ENCODE data around the gene SLC35F1. TPM values are rescaled to one million over a fixed set of nuclear protein-coding genes. Genes with fewer than 3 reads are reported as not detected.

SLC35F1 gene
- total and polyA plus RNA-seq, 9 of the 15 experiments (the other 6 are each of a cell fraction or from before 2014, with no cell fraction given), result 0.03 to 0.06 TPM; not detected in 7

DNA sequence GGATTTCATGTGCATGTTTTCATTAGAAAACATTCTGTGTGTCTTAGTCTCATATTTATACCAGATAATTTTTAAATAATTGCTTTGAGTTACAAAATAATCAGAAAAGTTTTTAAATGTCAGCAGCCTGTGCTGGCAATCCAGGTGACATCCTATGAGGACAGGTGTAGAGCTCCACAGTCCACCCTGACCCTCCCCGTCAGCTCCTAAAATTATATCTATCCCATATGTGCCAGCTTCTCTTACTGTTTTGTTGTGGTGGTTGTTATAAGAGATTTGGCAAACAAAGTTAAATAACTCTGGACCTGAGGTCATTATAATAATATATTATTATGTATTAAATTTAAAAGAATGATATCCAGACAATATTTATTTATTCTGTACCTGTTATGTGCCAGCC, 387.8 kb downstream of the SLC35F1 start (continued):
- TF ChIP-seq, protein P1, sequence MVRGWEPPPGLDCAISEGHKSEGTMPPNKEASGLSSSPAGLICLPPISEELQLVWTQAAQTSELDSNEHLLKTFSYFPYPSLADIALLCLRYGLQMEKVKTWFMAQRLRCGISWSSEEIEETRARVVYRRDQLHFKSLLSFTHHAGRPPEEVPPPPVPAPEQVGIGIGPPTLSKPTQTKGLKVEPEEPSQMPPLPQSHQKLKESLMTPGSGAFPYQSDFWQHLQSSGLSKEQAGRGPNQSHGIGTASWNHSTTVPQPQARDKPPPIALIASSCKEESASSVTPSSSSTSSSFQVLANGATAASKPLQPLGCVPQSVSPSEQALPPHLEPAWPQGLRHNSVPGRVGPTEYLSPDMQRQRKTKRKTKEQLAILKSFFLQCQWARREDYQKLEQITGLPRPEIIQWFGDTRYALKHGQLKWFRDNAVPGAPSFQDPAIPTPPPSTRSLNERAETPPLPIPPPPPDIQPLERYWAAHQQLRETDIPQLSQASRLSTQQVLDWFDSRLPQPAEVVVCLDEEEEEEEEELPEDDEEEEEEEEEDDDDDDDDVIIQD (CRISPR knock-in tag; IDR thresholded peaks at IDR 0.05), result no peak
- TF ChIP-seq CCAR2 (IDR thresholded peaks at IDR 0.05; ENCODE audit: low read depth, low read length) (no peak), MYBL2 (IDR thresholded peaks at IDR 0.05; ENCODE audit: low read depth) (no peak), MYBL2 (CRISPR knock-in tag; IDR thresholded peaks at IDR 0.05; ENCODE audit: borderline replicate concordance) (no peak)
- TF ChIP-seq, protein P2, sequence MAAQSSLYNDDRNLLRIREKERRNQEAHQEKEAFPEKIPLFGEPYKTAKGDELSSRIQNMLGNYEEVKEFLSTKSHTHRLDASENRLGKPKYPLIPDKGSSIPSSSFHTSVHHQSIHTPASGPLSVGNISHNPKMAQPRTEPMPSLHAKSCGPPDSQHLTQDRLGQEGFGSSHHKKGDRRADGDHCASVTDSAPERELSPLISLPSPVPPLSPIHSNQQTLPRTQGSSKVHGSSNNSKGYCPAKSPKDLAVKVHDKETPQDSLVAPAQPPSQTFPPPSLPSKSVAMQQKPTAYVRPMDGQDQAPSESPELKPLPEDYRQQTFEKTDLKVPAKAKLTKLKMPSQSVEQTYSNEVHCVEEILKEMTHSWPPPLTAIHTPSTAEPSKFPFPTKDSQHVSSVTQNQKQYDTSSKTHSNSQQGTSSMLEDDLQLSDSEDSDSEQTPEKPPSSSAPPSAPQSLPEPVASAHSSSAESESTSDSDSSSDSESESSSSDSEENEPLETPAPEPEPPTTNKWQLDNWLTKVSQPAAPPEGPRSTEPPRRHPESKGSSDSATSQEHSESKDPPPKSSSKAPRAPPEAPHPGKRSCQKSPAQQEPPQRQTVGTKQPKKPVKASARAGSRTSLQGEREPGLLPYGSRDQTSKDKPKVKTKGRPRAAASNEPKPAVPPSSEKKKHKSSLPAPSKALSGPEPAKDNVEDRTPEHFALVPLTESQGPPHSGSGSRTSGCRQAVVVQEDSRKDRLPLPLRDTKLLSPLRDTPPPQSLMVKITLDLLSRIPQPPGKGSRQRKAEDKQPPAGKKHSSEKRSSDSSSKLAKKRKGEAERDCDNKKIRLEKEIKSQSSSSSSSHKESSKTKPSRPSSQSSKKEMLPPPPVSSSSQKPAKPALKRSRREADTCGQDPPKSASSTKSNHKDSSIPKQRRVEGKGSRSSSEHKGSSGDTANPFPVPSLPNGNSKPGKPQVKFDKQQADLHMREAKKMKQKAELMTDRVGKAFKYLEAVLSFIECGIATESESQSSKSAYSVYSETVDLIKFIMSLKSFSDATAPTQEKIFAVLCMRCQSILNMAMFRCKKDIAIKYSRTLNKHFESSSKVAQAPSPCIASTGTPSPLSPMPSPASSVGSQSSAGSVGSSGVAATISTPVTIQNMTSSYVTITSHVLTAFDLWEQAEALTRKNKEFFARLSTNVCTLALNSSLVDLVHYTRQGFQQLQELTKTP (IDR thresholded peaks at IDR 0.05; ENCODE audit: low read depth in 1 of 2, partially characterized antibody in 2 of 2), result no peak
- TF ChIP-seq, protein P3, sequence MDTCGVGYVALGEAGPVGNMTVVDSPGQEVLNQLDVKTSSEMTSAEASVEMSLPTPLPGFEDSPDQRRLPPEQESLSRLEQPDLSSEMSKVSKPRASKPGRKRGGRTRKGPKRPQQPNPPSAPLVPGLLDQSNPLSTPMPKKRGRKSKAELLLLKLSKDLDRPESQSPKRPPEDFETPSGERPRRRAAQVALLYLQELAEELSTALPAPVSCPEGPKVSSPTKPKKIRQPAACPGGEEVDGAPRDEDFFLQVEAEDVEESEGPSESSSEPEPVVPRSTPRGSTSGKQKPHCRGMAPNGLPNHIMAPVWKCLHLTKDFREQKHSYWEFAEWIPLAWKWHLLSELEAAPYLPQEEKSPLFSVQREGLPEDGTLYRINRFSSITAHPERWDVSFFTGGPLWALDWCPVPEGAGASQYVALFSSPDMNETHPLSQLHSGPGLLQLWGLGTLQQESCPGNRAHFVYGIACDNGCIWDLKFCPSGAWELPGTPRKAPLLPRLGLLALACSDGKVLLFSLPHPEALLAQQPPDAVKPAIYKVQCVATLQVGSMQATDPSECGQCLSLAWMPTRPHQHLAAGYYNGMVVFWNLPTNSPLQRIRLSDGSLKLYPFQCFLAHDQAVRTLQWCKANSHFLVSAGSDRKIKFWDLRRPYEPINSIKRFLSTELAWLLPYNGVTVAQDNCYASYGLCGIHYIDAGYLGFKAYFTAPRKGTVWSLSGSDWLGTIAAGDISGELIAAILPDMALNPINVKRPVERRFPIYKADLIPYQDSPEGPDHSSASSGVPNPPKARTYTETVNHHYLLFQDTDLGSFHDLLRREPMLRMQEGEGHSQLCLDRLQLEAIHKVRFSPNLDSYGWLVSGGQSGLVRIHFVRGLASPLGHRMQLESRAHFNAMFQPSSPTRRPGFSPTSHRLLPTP (IDR thresholded peaks at IDR 0.05; ENCODE audit: borderline replicate concordance, extremely low read depth, insufficient read length), result no peak
